Omental fat pad (tissue), 4 donors: ENCODE measurements around the gene ZNF239. TPM values are rescaled to one million over a fixed set of nuclear protein-coding genes. Genes with fewer than 3 reads are reported as not detected.
"Not testable (repeated sequence)": the region's sequence is repeated elsewhere in the genome, so short reads cannot be mapped to it uniquely, and the experiment has no call there.

Source experiments
- ATAC-seq: fragments of 150-250 bp; one replicate; pipeline ENCODE4 v1.9.1; 2016; ENCODE audit warnings: mild to moderate bottlenecking, moderate library complexity; ENCODE audit not compliant: low FRiP score
- DNase-seq: peaks from one replicate; pipeline ENCODE4 v3.0.0-alpha.2; 2019; ENCODE audit warnings: low spot score
- CTCF ChIP-seq, 3 donors: fragments of 450-650 bp; IDR thresholded peaks; one replicate each; pipeline ENCODE4 v1.5.1; 2016 to 2017; ENCODE audit warnings: antibody characterized with exemption in 3 of 3, mild to moderate bottlenecking in 3 of 3, moderate library complexity in 2 of 3
- total RNA-seq, 4 donors: library from RNA; depleted of rRNA; stranded (reverse); fragments of >200 nt; gene quantifications; one replicate each; pipeline ENCODE4 v1.1.0, GENCODE V29; 2016

The ZNF239 gene
- total RNA-seq, 4 donors from 2014 or later: 1.3 to 5.3 (median 4.1) TPM

- ATAC-seq (no peak), DNase-seq (no peak)
- no peak for TF ChIP-seq CTCF (IDR thresholded peaks at IDR 0.05)
Measured at GRCh38 chr10:43595739-43596298, 21.4 kb upstream of the ZNF239 start.

- TF ChIP-seq CTCF (IDR thresholded peaks at IDR 0.05): no peak
- no peak for ATAC-seq
- DNase-seq: no peak
Measured at GRCh38 chr10:43594944-43595589, 20.7 kb upstream of the ZNF239 start.

GRCh38 chr10:43591303-43591904 lies 17.0 kb upstream of the ZNF239 start:
- ATAC-seq (no peak), DNase-seq (no peak)
- no peak for TF ChIP-seq CTCF (IDR thresholded peaks at IDR 0.05)

- DNase-seq, ATAC-seq: not testable (repeated sequence)
Measured at GRCh38 chr10:43586730-43587115, 12.3 kb upstream of the ZNF239 start.

GRCh38 chr10:43585981-43586729 lies 11.7 kb upstream of the ZNF239 start:
- TF ChIP-seq CTCF (IDR thresholded peaks at IDR 0.05): no peak
- DNase-seq (no peak), ATAC-seq (no peak)

- ATAC-seq (no peak), DNase-seq (no peak)
- TF ChIP-seq CTCF (IDR thresholded peaks at IDR 0.05): no peak
Measured at GRCh38 chr10:43585046-43585445, 10.6 kb upstream of the ZNF239 start.

GRCh38 chr10:43584051-43584450 lies 9.6 kb upstream of the ZNF239 start:
- ATAC-seq (no peak), DNase-seq (no peak)
- no peak for TF ChIP-seq CTCF (IDR thresholded peaks at IDR 0.05)
